KOPT-K1 (cell line): ENCODE results near the gene ZNF423.
A peak's percentile ranks its signal among the peaks of the same experiment; 100 is the strongest.

Experiments
- H3K27ac ChIP-seq: fragments of 200-600 bp; sonication (generic); 2 replicates; pipeline ENCODE4 v1.5.1; 2016; ENCODE audit warnings: antibody characterized with exemption, mild to moderate bottlenecking, low read depth, low read length; ENCODE audit not compliant: poor library complexity, severe bottlenecking
- H3K36me3 ChIP-seq: fragments of 200-600 bp; sonication (generic); 2 replicates; pipeline ENCODE4 v1.5.1; 2017; ENCODE audit warnings: antibody characterized with exemption, mild to moderate bottlenecking, low read length, moderate library complexity; ENCODE audit not compliant: insufficient read depth
- H3K9me3 ChIP-seq: fragments of 200-600 bp; sonication (generic); 2 replicates; pipeline ENCODE4 v1.5.1; 2017; ENCODE audit warnings: antibody characterized with exemption, low read length, mild to moderate bottlenecking; ENCODE audit not compliant: insufficient read depth, poor library complexity, severe bottlenecking

The ZNF423 gene

DNA sequence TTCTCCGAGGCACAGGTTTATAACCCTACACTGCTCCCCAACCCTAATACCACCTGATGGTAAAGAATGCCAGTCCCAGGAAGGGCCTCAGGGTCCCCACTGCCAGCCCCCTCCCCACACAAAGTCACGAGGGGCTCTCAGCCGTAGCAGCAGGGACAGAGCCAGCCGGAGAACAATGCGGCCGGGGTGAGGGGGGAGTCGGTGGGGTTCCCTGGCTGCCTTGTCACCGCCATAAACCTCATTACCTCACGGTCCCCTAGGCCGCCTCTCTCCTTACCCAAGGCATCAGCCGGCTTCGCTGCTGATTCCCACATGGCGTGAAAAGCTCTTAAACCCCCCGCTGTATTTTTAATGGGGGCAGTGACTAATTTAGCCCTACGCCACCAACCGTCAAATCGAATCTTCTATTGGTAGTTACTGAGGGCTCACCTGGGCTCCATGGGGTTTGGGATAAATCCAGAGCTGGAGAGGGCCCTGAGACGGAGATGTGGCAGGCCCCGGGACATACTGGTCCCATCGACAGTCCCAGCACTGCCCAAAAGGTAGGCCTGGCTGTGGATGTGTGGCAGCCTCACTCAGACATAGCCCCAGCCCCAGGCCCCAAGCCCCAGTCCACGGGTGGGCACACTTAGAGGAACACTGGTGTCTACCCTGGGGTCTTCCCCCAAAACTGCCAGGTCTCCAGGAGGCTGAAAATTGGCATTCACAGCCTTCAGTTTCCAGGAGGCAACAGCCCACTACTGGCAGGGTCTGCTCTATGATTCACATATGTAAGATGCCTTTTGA is 367.0 kb downstream of the ZNF423 start:
- Histone ChIP-seq H3K9me3 (no peaks in the 10 kb centered on the region), H3K36me3 (no peaks in the 10 kb centered on the region; the same call in 1 of the 2 replicates), H3K27ac (no peak overlapping the region)

DNA sequence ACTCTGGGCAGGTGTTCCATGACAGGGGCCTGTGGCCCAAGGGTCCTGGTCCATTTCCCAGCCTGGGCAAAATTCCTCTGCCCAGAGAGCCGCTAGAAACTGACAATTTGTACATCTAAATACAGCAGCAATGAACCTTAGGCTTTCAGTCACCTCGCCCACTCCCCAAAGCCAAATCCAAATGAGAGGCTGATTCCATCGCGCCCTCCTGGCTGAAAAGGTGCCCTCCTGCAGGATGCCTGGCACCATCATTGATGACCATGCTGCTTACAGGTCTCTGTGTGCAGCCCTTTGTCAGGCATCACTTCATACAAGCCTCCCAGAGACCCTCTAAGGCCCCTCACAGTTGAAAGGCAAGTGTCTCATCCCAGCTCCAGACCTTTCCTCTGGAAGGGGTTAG is 367.6 kb downstream of the ZNF423 start:
- no peak overlapping the region for H3K27ac ChIP-seq
- no peaks in the 10 kb centered on the region for H3K9me3 ChIP-seq
- H3K36me3 ChIP-seq, result no peaks in the 10 kb centered on the region; the same call in 1 of the 2 replicates

DNA sequence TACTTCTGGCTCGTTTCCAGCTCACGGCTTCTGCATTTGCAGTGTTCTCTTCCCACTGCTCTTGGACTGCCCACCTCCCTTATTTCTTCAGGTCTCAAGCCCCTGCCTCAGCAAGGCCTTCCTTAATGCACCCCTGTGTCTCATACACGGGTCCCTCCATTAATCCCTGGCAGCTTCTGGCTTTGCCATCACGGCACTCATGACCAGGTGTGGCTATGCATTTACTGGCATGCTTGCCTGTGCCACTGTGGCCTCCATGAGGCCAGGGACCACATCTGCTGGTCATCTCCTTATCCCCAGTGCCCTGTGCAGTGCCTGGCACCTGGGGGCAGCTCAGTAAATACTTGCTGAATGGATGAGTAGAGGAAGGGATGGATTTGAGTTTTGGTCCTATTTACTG is 368.2 kb downstream of the ZNF423 start:
- Histone ChIP-seq H3K27ac (no peak overlapping the region), H3K36me3 (no peaks in the 10 kb centered on the region; the same call in 1 of the 2 replicates), H3K9me3 (no peaks in the 10 kb centered on the region)

DNA sequence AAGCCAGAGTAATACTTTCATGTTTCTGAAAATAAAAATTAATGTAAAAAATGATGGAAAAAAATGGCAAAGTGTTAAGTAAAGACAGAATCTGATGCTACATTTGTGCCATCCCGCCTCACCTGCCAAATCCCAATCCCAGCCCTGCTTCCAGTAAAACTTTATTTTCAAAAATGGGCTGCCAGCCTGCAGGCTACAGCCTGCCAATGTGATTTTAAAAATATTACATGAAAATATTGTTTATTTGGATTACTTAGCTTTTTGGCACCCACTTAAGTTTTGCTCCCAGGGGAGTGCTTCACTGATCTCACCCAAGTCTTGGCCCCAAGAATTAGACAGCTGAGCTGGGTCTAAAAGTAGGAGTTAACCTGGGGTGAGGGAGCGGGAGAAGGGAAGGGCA is 369.5 kb downstream of the ZNF423 start:
- Histone ChIP-seq H3K9me3 (no peaks in the 10 kb centered on the region), H3K27ac (no peak overlapping the region), H3K36me3 (no peaks in the 10 kb centered on the region; the same call in 1 of the 2 replicates)

DNA sequence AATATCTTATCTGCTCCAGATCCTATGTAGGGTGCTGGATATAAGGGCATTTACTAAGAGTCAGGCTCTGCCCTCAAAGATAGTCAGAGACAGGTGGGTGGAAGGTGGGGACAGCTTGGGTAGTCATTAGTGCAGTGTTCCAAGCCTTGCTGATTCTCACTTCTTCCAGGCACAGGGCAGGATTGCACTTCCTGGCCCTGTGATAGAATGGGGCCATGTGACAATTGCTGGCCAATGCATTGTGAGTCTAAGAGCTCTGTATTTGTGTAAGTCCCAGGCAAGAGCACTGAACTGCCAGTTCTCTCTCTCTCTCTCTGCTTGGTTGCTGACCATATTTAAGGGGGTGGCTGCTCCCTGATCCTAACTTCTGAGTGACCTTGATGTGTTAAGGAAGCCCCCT is 370.2 kb downstream of the ZNF423 start:
- H3K9me3 ChIP-seq, result no peaks in the 10 kb centered on the region
- no peaks in the 10 kb centered on the region; the same call in 1 of the 2 replicates for H3K36me3 ChIP-seq

DNA sequence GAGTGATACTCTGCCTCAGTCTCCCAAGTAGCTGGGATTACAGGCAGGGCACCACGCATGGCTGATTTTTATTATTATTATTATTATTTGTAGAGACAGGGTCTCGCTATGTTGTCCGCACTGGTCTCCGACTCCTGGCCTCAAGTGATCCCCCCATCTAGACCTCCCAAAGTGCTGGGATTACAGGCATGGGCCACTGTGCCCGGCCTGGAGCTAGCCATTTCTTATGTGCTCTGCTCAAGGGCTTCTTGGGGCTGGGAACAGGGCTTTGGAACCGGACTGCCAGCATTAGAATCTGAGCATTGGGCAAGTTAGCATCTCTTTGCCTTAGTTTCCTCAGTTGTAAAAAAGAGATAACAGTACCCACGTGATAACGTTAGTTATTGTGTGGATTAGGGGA is 371.0 kb downstream of the ZNF423 start:
- Histone ChIP-seq H3K27ac (no peak overlapping the region), H3K9me3 (no peaks in the 10 kb centered on the region), H3K36me3 (no peaks in the 10 kb centered on the region; the same call in 1 of the 2 replicates)

More for the DNA sequence above, 370.2 kb downstream of the ZNF423 start:
- H3K27ac ChIP-seq, result no peak overlapping the region

DNA sequence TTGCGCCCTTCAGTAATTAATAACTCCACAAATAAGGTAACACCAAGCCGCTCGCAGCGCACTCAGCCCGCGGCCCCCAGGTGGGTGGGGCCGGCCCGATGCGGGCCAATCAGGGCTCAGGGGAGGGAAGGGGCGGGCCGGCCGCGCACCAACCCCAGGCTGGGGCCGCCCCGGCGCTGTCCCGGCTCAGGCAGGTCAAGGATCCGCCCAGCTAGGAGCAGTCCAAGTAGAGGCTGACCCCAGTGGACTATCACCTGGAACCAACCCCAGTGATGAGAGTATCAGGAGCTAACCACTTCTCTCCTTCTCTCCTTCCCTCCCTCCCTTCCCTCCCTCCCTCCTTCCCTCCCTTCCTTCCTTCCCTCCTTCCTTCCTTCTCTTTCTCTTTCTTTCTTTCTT is 371.5 kb downstream of the ZNF423 start:
- Histone ChIP-seq H3K9me3 (no peaks in the 10 kb centered on the region), H3K27ac (no peak overlapping the region), H3K36me3 (no peaks in the 10 kb centered on the region; the same call in 1 of the 2 replicates)

DNA sequence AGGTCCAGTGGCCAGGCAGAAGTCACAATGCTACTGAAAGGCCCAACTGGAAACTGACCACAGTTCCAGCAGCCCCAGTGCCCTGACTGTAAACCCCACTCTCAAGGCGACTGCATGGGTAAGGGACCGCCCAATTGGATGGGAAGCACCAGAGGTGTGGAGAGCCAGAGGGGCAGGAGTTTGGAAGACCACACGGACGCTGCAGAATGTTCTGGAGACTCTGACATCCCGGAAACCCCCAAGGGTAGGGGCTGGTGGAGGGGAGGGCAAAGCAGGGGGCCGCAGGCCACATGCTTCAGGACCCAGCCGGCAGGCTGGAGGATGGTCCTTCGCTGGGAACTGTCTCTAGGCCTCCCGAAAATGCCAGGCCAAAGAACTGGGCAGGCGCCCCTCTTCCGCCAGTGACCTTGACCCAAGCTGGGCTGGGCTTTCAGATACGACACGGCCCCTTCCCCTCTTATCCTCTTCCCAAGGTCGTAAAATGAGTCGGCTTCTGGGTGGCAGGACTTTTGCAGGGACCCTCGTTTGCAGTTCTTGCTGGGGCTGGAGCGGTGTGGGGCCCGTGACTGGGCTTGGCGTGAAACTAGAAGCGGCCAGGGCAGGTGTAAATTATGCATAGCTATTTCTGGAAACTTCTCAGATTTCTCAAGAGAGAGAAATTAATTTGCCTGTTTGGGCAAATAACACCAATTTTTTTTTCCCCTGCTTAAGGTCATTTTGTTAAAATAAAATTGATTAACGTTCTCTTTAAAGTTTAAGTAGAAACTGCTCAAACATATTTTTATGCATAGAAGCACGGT is 372.1 kb downstream of the ZNF423 start:
- no peak overlapping the region for H3K27ac ChIP-seq
- no peaks in the 10 kb centered on the region; the same call in 1 of the 2 replicates for H3K36me3 ChIP-seq
- no peaks in the 10 kb centered on the region for H3K9me3 ChIP-seq

DNA sequence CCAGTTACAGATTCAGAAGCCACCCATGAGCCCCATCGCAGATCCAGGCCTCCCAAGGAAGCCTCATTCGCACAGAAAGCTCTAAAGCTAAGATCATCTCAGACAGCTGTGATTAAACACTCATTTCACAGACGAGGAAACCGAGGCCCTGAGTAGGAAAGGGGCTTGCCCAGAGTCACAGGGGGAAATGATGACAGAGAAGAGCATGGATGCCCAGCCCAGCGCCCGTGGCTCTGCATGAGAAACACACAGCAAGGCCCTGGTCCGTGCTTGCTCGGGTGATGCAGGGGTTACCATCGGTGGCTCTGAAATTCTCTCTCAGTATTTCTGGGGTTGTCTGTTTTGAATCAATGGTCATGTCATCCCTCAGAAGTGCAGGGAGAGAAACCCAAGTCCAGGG is 372.7 kb downstream of the ZNF423 start:
- Histone ChIP-seq H3K36me3 (no peaks in the 10 kb centered on the region; the same call in 1 of the 2 replicates), H3K27ac (peak overlapping the region; percentile 10), H3K9me3 (no peaks in the 10 kb centered on the region)

DNA sequence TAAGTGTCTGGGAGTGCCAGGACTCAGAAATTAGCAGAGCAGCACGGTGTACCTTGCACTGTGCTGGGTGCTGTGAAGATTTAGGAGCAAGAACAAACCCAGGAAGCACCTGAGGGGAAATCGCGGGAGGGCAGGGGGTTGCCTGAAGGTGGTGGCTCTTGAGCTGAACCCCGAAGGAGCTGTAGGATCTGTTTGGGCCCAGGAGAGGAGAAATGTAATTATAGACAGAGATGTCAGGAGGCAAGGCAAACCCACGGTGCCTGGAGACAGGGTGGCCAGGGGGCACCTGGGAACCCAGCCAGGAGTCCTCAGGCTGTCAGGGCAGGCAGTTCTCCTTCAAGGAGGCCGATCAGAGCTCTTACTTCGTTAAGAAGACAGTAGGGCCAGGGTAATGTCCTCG is 373.2 kb downstream of the ZNF423 start:
- peak overlapping the region; percentile 10 for H3K27ac ChIP-seq
- H3K9me3 ChIP-seq, result no peaks in the 10 kb centered on the region
- H3K36me3 ChIP-seq, result no peaks in the 10 kb centered on the region

DNA sequence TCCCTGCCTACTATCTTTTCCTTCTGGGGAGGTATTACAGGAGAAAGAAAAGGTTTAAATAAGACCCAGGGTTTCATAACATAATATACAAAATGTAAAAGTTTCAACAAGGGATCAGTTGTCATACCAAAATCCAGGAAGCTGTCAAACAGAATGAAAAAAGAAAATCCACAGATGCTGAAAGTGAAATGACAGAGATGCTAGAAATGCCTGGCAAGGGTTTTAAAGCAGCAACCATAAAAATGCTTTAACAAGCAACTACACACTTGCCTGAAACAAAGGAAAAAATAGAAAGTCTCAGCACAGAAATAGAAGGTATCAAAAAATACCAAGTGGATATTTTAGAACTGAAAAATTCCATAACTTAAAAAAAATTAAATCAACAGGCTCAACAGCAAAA is 377.3 kb downstream of the ZNF423 start:
- no peak overlapping the region for H3K27ac ChIP-seq
- no peaks in the 10 kb centered on the region for H3K36me3 ChIP-seq
- H3K9me3 ChIP-seq, result no peaks in the 10 kb centered on the region

DNA sequence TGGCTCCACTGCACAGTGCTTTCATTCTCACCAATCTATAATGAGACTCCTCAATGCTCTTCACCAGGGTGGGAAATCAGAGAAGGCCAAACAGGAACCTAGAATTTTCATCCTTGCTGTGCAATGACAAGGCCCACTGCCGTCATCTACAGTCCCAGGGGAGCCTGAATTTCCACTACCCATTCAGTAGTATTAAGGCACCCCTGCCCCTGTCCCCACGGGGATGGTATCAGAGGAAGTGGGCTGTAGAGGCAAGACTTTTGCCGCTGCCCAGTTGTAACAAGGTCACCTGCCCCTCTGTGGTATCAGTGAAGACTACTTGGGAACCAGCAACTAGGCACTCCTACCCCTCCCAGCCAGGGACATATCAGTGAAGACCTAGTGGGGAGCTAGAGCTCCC is 377.8 kb downstream of the ZNF423 start:
- Histone ChIP-seq H3K27ac (no peak overlapping the region), H3K9me3 (no peaks in the 10 kb centered on the region), H3K36me3 (no peaks in the 10 kb centered on the region)

DNA sequence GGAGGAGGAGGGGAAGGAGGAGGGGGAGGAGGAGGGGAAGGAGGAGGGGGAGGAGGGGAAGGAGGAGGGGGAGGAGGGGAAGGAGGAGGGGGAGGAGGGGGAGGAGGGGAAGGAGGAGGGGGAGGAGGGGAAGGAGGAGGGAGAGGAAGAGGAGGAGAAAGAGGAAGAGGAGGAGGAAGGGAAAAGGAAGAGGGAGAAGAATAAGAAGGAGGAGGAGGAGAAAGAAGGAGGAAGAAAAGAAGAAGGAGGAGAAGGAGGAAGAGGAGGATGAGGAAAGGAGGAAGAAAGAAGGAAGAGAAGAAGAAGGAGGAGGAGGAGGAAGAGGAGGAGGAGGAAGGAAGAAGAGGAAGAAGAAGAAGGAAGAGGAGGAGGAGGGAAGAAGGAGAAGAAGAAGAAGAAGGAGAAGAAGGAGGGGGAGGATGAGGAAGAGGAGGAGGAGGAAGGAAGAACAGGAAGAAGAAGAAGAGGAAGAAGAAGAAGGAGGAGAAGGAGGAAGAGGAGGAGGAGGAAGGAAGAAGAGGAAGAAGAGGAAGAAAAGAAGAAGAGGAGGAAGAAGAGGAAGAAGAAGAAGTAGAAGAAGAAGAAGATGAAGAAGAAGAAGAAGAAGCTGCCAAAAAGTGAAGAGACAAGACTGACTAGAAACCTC is 378.5 kb downstream of the ZNF423 start:
- Histone ChIP-seq H3K27ac (no peak overlapping the region), H3K9me3 (no peaks in the 10 kb centered on the region), H3K36me3 (no peaks in the 10 kb centered on the region)

DNA sequence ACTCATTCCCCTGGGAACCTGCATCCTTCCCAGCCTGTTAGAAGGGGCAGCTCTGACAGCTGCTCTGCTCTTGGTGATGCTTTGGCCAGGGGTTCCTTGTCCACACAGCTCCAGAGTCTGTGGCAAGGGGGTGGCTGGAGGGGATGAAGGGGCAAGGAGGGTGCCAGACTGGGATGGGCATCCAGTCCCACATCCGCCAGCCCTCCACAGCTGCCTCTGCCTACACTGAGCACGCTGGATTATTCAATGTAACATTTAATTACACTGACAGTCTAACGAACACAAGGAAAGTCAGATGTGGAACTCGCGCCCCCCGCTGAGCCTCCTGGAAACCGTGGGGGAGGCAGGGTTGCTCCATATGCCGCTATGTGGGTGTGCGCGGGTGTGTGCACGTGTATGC is 381.2 kb downstream of the ZNF423 start:
- Histone ChIP-seq H3K36me3 (no peaks in the 10 kb centered on the region), H3K27ac (no peak overlapping the region), H3K9me3 (no peaks in the 10 kb centered on the region)

DNA sequence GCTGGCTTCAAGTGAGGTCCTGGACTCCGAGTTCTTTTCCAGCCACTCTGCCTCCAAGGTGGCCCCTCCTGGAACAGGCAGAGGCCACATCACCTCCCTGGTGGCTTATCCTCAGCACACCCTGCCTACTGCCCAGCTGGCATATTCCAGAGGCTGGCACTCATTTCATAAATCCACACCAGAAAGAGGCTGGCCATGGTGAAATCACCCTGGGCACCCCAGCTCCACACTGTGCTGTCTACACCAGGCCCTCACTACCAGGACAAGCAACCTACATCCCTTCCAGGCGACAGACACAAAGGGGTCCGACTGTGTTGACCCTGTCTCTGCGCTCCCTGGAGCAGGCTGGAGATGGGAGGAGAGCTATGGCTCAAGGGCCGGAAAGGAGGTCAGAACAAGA is 382.1 kb downstream of the ZNF423 start:
- no peaks in the 10 kb centered on the region for H3K36me3 ChIP-seq

More for the DNA sequence above, 382.1 kb downstream of the ZNF423 start:
- Histone ChIP-seq H3K27ac (no peak overlapping the region), H3K9me3 (no peaks in the 10 kb centered on the region)
